ENCODE measurements around the gene TUBA3C. TPM values are rescaled to one million over a fixed set of nuclear protein-coding genes. Genes with fewer than 3 reads are reported as not detected.

Gene TUBA3C
- total and polyA plus RNA-seq, 2 experiments from 2014 or later: not detected

DNA sequence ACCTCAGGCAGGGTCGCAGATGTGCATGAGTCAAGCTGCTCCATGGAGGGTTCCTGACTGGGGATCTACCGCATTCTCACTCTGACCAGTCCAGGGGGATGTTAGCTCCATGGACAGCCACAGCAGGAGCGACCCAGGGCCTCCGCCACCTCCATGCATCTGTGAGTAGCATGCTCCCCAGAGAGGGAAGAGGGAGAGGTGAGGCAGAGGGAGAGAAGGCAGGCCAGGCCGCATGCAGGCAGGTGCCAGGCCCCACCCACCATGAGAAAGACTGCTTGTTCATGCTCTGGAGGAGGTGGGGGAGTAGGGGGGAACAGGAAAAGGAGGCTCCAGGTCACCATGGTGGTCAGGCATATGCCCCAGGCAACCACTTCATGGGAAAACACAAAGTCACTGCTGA, 20.3 kb downstream of the TUBA3C start (continued):
- TF ChIP-seq, protein P1, sequence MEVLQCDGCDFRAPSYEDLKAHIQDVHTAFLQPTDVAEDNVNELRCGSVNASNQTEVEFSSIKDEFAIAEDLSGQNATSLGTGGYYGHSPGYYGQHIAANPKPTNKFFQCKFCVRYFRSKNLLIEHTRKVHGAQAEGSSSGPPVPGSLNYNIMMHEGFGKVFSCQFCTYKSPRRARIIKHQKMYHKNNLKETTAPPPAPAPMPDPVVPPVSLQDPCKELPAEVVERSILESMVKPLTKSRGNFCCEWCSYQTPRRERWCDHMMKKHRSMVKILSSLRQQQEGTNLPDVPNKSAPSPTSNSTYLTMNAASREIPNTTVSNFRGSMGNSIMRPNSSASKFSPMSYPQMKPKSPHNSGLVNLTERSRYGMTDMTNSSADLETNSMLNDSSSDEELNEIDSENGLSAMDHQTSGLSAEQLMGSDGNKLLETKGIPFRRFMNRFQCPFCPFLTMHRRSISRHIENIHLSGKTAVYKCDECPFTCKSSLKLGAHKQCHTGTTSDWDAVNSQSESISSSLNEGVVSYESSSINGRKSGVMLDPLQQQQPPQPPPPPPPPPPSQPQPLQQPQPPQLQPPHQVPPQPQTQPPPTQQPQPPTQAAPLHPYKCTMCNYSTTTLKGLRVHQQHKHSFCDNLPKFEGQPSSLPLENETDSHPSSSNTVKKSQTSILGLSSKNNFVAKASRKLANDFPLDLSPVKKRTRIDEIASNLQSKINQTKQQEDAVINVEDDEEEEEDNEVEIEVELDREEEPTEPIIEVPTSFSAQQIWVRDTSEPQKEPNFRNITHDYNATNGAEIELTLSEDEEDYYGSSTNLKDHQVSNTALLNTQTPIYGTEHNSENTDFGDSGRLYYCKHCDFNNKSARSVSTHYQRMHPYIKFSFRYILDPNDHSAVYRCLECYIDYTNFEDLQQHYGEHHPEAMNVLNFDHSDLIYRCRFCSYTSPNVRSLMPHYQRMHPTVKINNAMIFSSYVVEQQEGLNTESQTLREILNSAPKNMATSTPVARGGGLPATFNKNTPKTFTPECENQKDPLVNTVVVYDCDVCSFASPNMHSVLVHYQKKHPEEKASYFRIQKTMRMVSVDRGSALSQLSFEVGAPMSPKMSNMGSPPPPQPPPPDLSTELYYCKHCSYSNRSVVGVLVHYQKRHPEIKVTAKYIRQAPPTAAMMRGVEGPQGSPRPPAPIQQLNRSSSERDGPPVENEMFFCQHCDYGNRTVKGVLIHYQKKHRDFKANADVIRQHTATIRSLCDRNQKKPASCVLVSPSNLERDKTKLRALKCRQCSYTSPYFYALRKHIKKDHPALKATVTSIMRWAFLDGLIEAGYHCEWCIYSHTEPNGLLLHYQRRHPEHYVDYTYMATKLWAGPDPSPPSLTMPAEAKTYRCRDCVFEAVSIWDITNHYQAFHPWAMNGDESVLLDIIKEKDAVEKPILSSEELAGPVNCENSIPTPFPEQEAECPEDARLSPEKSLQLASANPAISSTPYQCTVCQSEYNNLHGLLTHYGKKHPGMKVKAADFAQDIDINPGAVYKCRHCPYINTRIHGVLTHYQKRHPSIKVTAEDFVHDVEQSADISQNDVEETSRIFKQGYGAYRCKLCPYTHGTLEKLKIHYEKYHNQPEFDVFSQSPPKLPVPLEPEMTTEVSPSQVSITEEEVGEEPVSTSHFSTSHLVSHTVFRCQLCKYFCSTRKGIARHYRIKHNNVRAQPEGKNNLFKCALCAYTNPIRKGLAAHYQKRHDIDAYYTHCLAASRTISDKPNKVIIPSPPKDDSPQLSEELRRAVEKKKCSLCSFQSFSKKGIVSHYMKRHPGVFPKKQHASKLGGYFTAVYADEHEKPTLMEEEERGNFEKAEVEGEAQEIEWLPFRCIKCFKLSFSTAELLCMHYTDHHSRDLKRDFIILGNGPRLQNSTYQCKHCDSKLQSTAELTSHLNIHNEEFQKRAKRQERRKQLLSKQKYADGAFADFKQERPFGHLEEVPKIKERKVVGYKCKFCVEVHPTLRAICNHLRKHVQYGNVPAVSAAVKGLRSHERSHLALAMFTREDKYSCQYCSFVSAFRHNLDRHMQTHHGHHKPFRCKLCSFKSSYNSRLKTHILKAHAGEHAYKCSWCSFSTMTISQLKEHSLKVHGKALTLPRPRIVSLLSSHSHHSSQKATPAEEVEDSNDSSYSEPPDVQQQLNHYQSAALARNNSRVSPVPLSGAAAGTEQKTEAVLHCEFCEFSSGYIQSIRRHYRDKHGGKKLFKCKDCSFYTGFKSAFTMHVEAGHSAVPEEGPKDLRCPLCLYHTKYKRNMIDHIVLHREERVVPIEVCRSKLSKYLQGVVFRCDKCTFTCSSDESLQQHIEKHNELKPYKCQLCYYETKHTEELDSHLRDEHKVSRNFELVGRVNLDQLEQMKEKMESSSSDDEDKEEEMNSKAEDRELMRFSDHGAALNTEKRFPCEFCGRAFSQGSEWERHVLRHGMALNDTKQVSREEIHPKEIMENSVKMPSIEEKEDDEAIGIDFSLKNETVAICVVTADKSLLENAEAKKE (CRISPR knock-in tag; IDR thresholded peaks at IDR 0.05): no peak

DNA sequence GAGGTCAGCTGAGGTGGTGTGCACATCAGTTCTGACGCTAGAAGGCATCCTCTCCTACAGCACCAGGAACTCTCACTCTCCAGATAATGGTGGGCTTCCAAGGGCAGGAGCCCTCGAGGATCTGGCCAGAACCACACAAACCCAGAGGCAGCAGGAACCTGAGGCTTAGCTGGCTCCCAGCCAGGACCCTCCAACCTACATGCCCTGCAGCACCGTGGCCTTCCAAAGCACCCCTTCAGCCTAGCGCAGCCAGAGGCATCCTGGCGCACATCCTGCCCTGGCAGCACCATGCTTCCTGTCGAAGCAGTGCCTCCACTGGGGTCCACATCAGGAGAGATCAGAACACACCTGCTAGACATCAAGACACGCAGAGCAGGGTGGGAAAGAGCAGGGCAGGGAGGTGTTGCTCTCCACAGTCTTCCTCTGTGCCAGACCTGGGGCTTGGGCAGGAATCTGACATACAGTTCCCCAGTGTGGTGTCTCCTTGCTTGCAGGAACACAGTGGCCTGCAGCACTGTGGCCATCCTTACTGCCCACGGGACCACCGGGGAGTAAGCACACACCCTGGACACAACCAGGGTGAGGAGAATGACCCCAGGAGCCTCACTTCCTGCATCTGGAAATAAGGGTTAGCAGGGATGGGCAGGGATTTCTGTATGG, 21.7 kb downstream of the TUBA3C start:
- no peaks in the 10 kb centered on the region for H3K79me2 ChIP-seq (replicated peaks; ENCODE audit: insufficient read depth)
- H3K9me2 ChIP-seq (ENCODE audit: insufficient read depth): no peaks in the 10 kb centered on the region
- DNase-seq (ENCODE audit: low spot score) (no peak), ATAC-seq (no peak)
- H3F3A ChIP-seq (replicated peaks; ENCODE audit: low read depth): no peaks in the 10 kb centered on the region
- H3K27me3 Mint-ChIP-seq (ENCODE audit: insufficient read depth, low read depth, poor library complexity): peaks cover 4% of the 10 kb centered on the region
- no peaks in the 10 kb centered on the region for H4K20me1 ChIP-seq (replicated peaks; ENCODE audit: insufficient read depth)
- H3K27ac Mint-ChIP-seq: no peak overlapping the region
- no peaks in the 10 kb centered on the region for H3K4me1 Mint-ChIP-seq
- H3K36me3 Mint-ChIP-seq (ENCODE audit: low read depth): peaks cover 50% of the 10 kb centered on the region
- no peak overlapping the region for H3K4me2 ChIP-seq
- no peak overlapping the region for H3K4me3 Mint-ChIP-seq
- no peak overlapping the region for H3K27ac ChIP-seq (ENCODE audit: low read depth)
- no peak overlapping the region for H2AFZ ChIP-seq
- H3K36me3 ChIP-seq (ENCODE audit: insufficient read depth): no peaks in the 10 kb centered on the region; the same call in 1 of the 2 replicates
- no peaks in the 10 kb centered on the region for H3K27me3 ChIP-seq (ENCODE audit: insufficient read depth)
- peaks cover 96% of the 10 kb centered on the region for H3K9me3 Mint-ChIP-seq
- H3K4me3 ChIP-seq: no peak overlapping the region
- H3K4me1 ChIP-seq (ENCODE audit: insufficient read depth): no peaks in the 10 kb centered on the region
- no peak for TF ChIP-seq POLR2AphosphoS5 (IDR thresholded peaks at IDR 0.05; ENCODE audit: low read depth)
- no peak for TF ChIP-seq ZNF331 (CRISPR knock-in tag; IDR thresholded peaks at IDR 0.05; ENCODE audit: low read depth)
- TF ChIP-seq STAT1 (IDR thresholded peaks at IDR 0.05; ENCODE audit: unreplicated experiment): no peak
- TF ChIP-seq, protein P1 (CRISPR knock-in tag; IDR thresholded peaks at IDR 0.05): no peak
- TF ChIP-seq EZH2 (IDR thresholded peaks at IDR 0.05; ENCODE audit: low read depth, unreplicated experiment): no peak
- no peak for TF ChIP-seq JUNB (IDR thresholded peaks at IDR 0.05; ENCODE audit: unreplicated experiment)
- no peak for TF ChIP-seq EZH2phosphoT487 (IDR thresholded peaks at IDR 0.05; ENCODE audit: unreplicated experiment)
- no peak for TF ChIP-seq ZNF114 (CRISPR knock-in tag; IDR thresholded peaks at IDR 0.05)
- TF ChIP-seq NANOG (IDR thresholded peaks at IDR 0.05; ENCODE audit: borderline replicate concordance): no peak
